ENCODE measurements around the gene HOXD13.

Gene HOXD13

DNA sequence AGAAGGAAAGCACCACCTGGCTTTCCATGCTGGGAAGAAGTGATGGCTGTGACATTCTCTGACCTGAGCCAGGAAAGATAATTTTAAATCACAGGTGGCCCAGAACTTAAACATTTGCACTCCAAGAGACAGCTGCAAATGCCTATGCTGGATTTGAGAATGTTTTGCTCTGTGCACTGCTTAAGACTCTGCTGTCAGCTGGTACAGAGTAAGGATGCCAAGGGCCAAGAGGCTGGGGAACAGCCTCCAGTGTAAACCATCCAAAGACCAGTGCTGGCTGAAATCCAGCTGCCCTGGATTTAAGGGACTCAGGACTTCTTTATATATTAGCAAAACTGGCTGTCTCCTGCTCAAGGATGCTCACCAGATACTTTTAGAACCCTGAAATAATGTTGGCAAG lies 40.9 kb downstream of the HOXD13 start:
- no peak for DNase-seq

DNA sequence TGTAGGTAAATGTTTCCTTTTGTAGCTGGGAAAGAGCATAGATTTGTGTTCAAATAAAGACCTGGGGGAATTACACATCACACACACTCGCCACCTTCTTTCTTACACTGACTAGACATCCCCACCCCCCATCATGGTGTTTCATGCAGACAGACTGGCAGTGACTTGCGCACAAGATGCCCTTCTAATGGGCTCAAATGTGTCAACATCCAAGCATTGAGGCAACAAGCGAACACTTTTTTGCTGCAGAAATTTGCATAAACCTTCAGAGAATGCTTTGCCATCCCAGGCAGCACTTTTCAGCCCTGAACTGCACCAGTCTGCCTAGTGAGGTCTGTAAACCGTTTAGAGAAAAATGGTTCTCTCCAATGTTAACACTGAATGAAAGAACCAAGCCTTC lies 41.5 kb downstream of the HOXD13 start:
- DNase-seq, result no peak

DNA sequence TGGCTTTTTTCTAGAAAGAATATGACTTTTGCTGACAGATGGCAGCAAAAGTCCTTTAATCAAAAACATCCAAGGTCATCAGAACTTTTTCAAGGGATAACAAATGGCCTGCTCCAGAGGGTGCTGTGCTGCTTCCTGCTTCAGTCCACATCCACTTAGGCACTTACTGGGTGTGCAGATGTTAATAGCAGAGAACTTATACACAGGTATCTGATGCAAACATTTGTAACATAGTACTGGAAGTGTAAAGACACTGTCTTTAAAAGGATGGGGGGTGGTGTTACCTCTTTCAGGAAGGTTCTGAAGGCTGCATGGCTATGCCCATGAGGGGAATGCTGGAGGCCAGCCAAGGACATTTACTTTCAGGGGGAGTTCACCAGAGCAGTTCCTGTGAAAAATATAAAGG lies 42.5 kb downstream of the HOXD13 start:
- no peak for DNase-seq

DNA sequence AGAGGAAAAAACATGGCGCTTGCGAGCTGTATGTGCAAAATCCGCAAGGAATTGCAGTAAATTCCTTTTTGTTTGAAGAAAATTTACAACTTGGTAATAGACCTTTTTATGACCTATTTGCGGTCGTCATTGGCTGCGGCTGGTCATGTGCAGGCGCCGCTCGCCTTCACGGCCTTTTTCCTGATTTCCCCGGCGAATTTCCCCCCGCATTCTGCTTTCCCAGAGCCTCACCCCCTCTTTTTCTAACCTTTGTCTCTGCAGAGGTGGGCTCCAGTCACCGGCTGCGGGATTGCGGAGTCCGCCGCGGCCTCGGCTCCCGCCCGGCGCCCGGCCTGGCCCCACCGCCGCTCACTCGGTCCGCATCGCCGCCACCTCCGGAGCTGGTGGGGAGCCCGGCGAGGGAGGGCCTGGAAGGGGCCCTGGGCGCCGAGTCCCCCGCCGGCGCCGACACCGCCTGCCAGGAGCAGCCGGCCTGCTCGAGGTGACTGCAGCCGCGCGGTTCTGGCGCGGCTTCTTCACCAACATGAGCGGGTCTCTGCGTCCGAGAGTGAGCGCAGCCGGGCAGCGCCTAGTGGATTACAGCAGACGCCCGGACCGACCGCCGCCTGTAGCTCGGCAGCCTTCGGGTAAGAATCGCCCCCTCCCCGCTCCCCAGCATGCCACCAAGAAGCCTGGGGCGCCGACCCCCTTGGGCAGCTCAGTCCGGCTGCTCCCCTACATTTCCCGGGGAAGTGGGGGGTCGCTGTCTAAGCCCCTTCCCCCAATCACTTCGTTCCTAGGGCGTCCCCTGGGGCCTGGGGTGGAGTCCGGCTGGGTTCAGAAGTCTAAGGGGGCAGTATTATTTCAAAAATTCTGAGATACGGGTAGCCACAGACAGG lies 44.1 kb downstream of the HOXD13 start:
- no peak for DNase-seq

DNA sequence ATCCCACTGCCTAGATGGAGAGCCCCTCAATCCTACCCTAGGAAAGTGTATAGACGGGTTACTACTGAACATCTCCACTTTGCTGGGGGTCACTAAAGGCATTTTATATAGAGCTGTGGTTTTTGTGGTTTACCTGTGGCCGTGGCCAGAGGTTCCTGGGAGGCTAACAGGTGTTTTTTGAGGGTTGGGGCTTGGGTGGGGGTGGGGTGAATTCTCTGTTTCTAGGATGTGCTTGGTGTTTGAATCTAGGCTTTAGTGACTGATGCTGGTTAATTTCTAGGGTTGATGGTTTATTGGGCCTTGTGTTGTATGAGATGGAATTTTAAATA lies 44.7 kb downstream of the HOXD13 start:
- DNase-seq, result no peak

DNA sequence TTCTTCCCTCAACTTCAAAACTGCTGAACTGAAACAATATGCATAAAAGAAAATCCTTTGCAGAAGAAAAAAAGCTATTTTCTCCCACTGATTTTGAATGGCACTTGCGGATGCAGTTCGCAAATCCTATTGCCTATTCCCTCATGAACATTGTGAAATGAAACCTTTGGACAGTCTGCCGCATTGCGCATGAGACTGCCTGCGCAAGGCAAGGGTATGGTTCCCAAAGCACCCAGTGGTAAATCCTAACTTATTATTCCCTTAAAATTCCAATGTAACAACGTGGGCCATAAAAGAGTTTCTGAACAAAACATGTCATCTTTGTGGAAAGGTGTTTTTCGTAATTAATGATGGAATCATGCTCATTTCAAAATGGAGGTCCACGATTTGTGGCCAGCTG lies 45.4 kb downstream of the HOXD13 start:
- no peak for DNase-seq

DNA sequence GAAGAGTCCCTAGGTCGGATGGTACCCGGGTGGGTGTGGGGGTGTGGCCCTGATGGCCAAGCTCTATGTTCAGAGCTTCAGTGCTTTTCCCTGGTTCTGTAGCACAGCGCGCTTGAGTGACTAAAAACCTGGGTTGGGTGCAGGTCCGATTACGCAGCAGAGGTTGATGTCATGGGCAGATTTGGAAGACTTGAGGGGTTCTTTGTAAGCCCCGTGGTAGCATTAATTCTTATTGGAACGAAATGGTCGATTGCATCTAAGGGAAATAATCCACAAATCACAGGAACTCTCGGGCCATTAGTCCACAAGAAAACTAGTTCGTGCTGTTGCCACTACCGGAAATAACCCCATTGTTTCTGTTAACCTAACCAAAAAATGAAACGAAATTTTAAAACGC lies 46.0 kb downstream of the HOXD13 start:
- no peak for DNase-seq

DNA sequence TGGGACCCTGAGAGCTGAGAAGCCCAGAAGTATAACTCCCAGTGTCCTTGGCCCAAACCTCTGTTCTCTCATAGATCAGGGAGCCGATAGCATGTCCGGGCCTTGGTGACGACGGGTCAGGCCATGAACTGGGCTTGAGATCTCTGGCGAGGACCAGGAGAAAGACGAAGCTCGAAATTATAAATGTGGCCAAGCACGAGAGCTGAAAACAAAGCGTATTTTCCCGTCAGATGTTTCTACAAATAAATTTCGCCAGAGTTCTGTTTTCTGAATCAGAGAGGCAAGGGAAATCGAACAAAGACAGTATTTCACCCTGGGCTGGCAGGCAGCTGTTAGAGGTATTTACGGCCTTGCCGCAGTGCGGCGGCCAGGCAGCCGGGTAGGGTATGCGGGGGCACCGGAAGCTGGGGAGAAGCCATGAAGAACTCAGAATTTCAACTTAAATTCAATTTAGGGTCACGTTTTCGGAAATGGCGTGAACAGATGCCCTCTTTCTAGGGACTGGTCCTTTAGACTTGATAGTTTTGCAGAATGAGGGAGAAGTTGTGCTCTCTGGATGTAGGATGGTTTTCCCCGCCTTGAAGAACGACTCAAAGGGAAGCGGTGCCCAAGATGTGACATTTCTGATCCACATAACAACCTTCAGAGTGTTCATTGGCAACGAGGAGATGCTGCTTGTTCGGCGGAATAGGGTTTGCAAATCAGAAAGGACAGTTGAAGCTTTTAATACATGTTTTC lies 46.6 kb downstream of the HOXD13 start:
- DNase-seq, result no peak

DNA sequence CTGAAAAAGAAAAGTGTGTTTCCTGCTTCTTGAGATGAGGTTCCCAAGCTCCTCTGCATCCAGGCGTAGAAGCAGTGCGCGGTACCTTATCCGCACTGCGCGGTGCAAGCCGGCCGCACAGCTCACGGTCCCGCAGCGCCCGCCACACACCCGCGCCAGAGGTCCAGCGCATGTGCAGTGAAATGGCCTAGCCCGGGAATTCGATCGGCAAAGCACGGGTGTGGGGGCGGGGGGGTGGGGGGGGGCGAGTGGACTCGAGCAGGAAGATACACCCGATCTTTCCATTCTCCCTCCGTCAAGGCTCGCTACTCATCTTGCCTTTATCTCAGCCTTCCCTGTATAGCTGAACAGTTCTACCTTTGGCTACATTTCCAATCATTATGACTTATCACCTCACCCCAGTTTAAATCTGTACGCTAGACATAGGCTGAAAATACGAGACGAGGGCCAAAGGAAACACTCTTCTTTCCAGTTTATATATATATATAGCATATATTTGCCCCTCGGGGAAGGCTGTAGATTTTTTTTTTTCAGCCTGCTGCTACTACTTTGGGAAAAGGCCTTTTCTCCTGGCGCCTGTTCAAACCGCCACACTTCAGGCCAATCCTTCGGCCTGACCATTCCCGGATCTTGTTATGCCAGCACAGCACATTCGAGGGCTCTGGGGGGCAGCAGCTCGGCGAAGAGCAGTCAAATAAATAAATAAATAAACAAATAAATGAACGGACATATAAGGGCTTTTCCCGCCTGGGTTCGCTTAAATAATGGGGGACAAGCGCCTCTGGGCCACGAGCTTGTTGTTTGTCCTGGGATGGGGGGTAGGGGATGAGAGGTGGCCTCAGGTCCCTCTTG lies 47.4 kb downstream of the HOXD13 start:
- no peak for DNase-seq

DNA sequence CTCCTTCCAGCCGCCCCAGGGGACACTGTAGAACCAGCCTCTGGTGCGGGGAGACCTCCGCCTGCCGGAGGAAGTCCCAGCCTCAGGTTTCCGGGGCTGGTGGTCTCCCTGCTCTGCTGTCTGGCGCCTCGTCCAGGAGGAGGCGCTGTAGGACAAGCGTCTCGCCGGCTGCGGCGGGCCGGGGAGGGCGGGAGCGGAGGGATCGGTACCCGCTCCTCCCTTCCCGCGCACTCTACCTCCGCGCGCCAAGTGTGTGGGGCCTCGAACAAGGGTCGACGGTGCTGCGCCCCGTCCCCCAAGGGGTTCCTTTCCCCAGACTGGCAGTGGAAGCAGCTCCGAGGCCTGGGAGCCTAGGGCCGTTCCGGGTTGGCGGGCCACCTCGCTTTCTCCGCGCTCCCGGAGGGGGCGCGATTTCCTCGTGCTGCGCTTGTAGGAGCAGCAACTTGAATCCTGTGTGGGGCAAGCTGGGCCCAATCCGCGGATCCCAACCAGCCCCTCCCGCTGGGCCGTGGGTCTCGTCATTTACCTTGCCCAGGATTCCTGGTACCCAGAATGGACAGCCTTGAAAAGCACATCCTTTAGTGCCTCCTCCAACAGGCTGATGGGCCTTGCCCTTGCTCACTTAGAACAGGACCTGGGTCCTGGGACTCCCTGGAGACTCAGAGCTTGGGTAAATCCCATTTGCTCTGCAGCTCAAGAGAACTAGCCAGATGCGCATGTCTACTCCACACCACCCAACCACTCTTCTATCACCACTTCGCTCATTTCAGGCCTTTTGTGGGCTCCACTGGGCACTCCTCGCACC lies 48.2 kb downstream of the HOXD13 start:
- DNase-seq, result peak in 3 of 4 experiments; percentile 5 to 37 (median 14)

DNA sequence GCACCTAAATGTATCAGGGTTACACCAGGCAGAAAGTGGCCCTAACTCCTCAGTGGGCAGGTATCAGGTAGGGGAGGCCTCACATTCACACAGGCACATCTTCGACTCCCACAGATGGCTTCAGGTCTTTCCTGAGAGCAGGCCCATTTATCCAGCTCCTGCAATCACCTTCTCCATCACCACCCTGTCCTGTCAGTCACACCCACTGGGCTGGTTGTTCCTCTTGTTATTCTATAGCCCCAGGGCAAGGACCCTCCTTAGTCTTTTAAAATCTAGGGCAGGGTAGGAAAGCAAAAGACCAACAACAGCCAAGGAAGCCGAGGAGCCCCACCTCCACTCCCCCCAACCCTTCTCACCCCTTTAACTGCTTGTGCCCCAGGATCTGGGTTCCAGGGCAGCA lies 49.8 kb downstream of the HOXD13 start:
- no peak for DNase-seq

Data from activated CD4-positive, CD25-positive, alpha-beta regulatory T cell (primary cell).